Esophagus squamous epithelium (tissue), 4 donors: ENCODE data around the gene DIS3L2.

ENCODE experiments used
- POLR2A ChIP-seq, 4 donors: fragments of 450-650 bp; IDR thresholded peaks; one replicate each; pipeline ENCODE4 v1.6.1; 2017; ENCODE audit warnings: antibody characterized with exemption in 4 of 4, mild to moderate bottlenecking in 4 of 4, moderate library complexity in 3 of 4
- TF ChIP-seq, protein P1 (sequence below), 6 experiments: fragments of 450-650 bp in 4 of 6; fragments of 200-600 bp in 2 of 6; sonication (generic) in 2 of 6; IDR thresholded peaks; one replicate each; pipeline ENCODE4 v1.5.1; 2016 to 2019; ENCODE audit warnings: antibody characterized with exemption in 6 of 6, mild to moderate bottlenecking in 4 of 6, moderate library complexity in 4 of 6

DNA sequence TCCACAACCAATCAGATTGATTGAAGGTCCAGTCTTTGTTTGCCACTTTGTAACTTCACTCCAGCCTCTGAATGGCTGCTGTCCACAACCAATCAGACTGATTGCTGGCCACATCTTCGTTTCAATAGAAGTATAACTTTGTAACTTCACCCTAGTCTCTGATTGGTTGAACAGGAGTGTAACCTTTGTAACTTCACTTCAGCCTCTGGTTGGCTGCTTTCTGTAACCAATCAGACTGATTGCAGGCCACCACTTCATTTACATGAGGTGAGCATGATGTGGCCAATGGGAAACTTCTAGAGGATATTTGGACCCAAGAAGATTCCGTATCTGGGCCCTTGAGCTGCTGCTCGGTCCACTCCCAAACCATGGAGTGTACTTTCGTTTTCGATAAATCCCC, 400.1 kb downstream of the DIS3L2 start:
- TF ChIP-seq POLR2A (IDR thresholded peaks at IDR 0.05), result no peak
- TF ChIP-seq, protein P1, sequence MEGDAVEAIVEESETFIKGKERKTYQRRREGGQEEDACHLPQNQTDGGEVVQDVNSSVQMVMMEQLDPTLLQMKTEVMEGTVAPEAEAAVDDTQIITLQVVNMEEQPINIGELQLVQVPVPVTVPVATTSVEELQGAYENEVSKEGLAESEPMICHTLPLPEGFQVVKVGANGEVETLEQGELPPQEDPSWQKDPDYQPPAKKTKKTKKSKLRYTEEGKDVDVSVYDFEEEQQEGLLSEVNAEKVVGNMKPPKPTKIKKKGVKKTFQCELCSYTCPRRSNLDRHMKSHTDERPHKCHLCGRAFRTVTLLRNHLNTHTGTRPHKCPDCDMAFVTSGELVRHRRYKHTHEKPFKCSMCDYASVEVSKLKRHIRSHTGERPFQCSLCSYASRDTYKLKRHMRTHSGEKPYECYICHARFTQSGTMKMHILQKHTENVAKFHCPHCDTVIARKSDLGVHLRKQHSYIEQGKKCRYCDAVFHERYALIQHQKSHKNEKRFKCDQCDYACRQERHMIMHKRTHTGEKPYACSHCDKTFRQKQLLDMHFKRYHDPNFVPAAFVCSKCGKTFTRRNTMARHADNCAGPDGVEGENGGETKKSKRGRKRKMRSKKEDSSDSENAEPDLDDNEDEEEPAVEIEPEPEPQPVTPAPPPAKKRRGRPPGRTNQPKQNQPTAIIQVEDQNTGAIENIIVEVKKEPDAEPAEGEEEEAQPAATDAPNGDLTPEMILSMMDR (IDR thresholded peaks at IDR 0.05), result no peak
